HG02678 (cell line): Measurements from ENCODE around the gene SIDT1.
A peak's percentile ranks its signal among the peaks of the same experiment; 100 is the strongest.

Experiments used
- ATAC-seq: cut with Tn5 transposase; IDR thresholded peaks from one replicate; pipeline ENCODE4 v1.9.1; 2021; ENCODE audit warnings: mild to moderate bottlenecking, moderate library complexity; ENCODE audit not compliant: unreplicated experiment

Gene SIDT1

GRCh38 chr3:113590983-113591382 lies 58.6 kb downstream of the SIDT1 start:
- no peak for ATAC-seq

GRCh38 chr3:113594066-113594465 lies 61.7 kb downstream of the SIDT1 start:
- ATAC-seq: no peak

GRCh38 chr3:113597596-113598354 lies 65.4 kb downstream of the SIDT1 start:
- no peak for ATAC-seq

- no peak for ATAC-seq
Measured at GRCh38 chr3:113600418-113601182, 68.2 kb downstream of the SIDT1 start.

- ATAC-seq: no peak
Measured at GRCh38 chr3:113601240-113601639, 68.9 kb downstream of the SIDT1 start.

GRCh38 chr3:113602256-113602655 lies 69.9 kb downstream of the SIDT1 start:
- no peak for ATAC-seq

GRCh38 chr3:113602836-113603235 lies 70.5 kb downstream of the SIDT1 start:
- no peak for ATAC-seq

GRCh38 chr3:113606539-113607218 lies 74.3 kb downstream of the SIDT1 start:
- peak; percentile 99 for ATAC-seq

GRCh38 chr3:113607219-113607596 lies 74.9 kb downstream of the SIDT1 start:
- no peak for ATAC-seq

- ATAC-seq: no peak
Measured at GRCh38 chr3:113614402-113614801, 82.0 kb downstream of the SIDT1 start.

GRCh38 chr3:113615976-113616375 lies 83.6 kb downstream of the SIDT1 start:
- no peak for ATAC-seq

GRCh38 chr3:113617726-113618125 lies 85.4 kb downstream of the SIDT1 start:
- ATAC-seq: no peak

- no peak for ATAC-seq
Measured at GRCh38 chr3:113620091-113620490, 87.7 kb downstream of the SIDT1 start.

- ATAC-seq: no peak
Measured at GRCh38 chr3:113623324-113623723, 91.0 kb downstream of the SIDT1 start.

- no peak for ATAC-seq
Measured at GRCh38 chr3:113623811-113624210, 91.5 kb downstream of the SIDT1 start.

GRCh38 chr3:113625834-113626233 lies 93.5 kb downstream of the SIDT1 start:
- ATAC-seq: no peak

- no peak for ATAC-seq
Measured at GRCh38 chr3:113626503-113627371, 94.4 kb downstream of the SIDT1 start.

- no peak for ATAC-seq
Measured at GRCh38 chr3:113628316-113628715, 96.0 kb downstream of the SIDT1 start.

- no peak for ATAC-seq
Measured at GRCh38 chr3:113628788-113629187, 96.4 kb downstream of the SIDT1 start.

- ATAC-seq: no peak
Measured at GRCh38 chr3:113629584-113630421, 97.4 kb downstream of the SIDT1 start.
